SK-N-SH (cell line): ENCODE data around the gene SNN.

Source experiments
- CTCF ChIP-seq: fragments of 200-600 bp; sonication (generic); IDR thresholded peaks from 2 replicates; pipeline ENCODE4 v1.6.1; 2017; ENCODE audit warnings: antibody characterized with exemption, mild to moderate bottlenecking, moderate library complexity
- ELF1 ChIP-seq: IDR thresholded peaks from 2 replicates; pipeline ENCODE4 v1.4.0; 2012
- EP300 ChIP-seq, 2 experiments: IDR thresholded peaks; 2 replicates each; pipeline versions ENCODE4 v1.4.0 to v1.6.1; 2012; ENCODE audit warnings: borderline replicate concordance in 1 of 2, low read depth in 1 of 2, low read length in 1 of 2
- MAX ChIP-seq: IDR thresholded peaks from 2 replicates; pipeline ENCODE4 v1.4.0; 2012; ENCODE audit warnings: low read depth
- PBX3 ChIP-seq: IDR thresholded peaks from 2 replicates; pipeline ENCODE4; 2012
- POLR2AphosphoS5 ChIP-seq: IDR thresholded peaks from 2 replicates; pipeline ENCODE4 v1.6.1; 2012; ENCODE audit warnings: low read depth, low read length
- RAD21 ChIP-seq: IDR thresholded peaks from 2 replicates; pipeline ENCODE4 v1.6.1; 2012; ENCODE audit warnings: mild to moderate bottlenecking, low read length
- REST ChIP-seq: IDR thresholded peaks from 2 replicates; pipeline ENCODE4 v1.6.1; 2012; ENCODE audit warnings: mild to moderate bottlenecking, low read depth, low read length, moderate library complexity
- SIN3A ChIP-seq: IDR thresholded peaks from 2 replicates; pipeline ENCODE4 v1.6.1; 2012; ENCODE audit warnings: low read depth, mild to moderate bottlenecking, low read length, moderate library complexity, borderline replicate concordance
- YY1 ChIP-seq: IDR thresholded peaks from 2 replicates; pipeline ENCODE4 v1.4.0; 2012; ENCODE audit warnings: low read depth, mild to moderate bottlenecking
- ZBTB33 ChIP-seq: IDR thresholded peaks from 2 replicates; pipeline ENCODE4 v1.4.0; 2012; ENCODE audit warnings: low read depth, borderline replicate concordance

GRCh38 chr16:11708421-11708820 is 40.2 kb downstream of the SNN start:
- TF ChIP-seq CTCF (no peak), PBX3 (no peak), MAX (no peak), RAD21 (no peak), ELF1 (no peak), ZBTB33 (no peak), YY1 (no peak), EP300 (IDR thresholded peaks at IDR 0.05; ENCODE audit: borderline replicate concordance in 1 of 2, low read depth in 1 of 2, low read length in 1 of 2) (no peak), POLR2AphosphoS5 (no peak), SIN3A (no peak), REST (no peak)
